ENCODE data around the gene HMCN1.

Gene HMCN1

GRCh38 chr1:185895208-185895900, 161.2 kb downstream of the HMCN1 start:
- DNase-seq (ENCODE audit: extremely low read depth, low read depth), result no peak
- TF ChIP-seq CTCF (IDR thresholded peaks at IDR 0.05; ENCODE audit: low read depth, low read length), result no peak

- TF ChIP-seq CTCF (IDR thresholded peaks at IDR 0.05; ENCODE audit: low read depth, low read length), result no peak
- DNase-seq (ENCODE audit: extremely low read depth, low read depth), result no peak
Observed at GRCh38 chr1:185896863-185897262, 162.7 kb downstream of the HMCN1 start.

GRCh38 chr1:185906186-185906585, 172.0 kb downstream of the HMCN1 start:
- no peak for DNase-seq (ENCODE audit: extremely low read depth, low read depth)
- no peak for TF ChIP-seq CTCF (IDR thresholded peaks at IDR 0.05; ENCODE audit: low read depth, low read length)

GRCh38 chr1:185907246-185907645, 173.1 kb downstream of the HMCN1 start:
- DNase-seq (ENCODE audit: extremely low read depth, low read depth), result no peak
- TF ChIP-seq CTCF (IDR thresholded peaks at IDR 0.05; ENCODE audit: low read depth, low read length), result no peak

GRCh38 chr1:185911978-185912377, 177.8 kb downstream of the HMCN1 start:
- TF ChIP-seq CTCF (IDR thresholded peaks at IDR 0.05; ENCODE audit: low read depth, low read length), result no peak
- DNase-seq (ENCODE audit: extremely low read depth, low read depth), result no peak

GRCh38 chr1:185912504-185912903, 178.3 kb downstream of the HMCN1 start:
- DNase-seq (ENCODE audit: extremely low read depth, low read depth), result no peak
- TF ChIP-seq CTCF (IDR thresholded peaks at IDR 0.05; ENCODE audit: low read depth, low read length), result no peak

GRCh38 chr1:185914089-185914488, 179.9 kb downstream of the HMCN1 start:
- no peak for DNase-seq (ENCODE audit: extremely low read depth, low read depth)
- TF ChIP-seq CTCF (IDR thresholded peaks at IDR 0.05; ENCODE audit: low read depth, low read length), result no peak
